Stimulated activated CD8-positive, alpha-beta memory T cell treated with anti-CD3 and anti-CD28 coated beads, Interleukin-4, amount 100 ng/mL, for 24 hours (primary cell): ENCODE data around the gene SLC22A1.
"Not testable (repeated sequence)": the region's sequence is repeated elsewhere in the genome, so short reads cannot be mapped to it uniquely, and the experiment has no call there.

Experiments
- DNase-seq: peaks from one replicate; pipeline ENCODE4 v3.0.0-alpha.2; 2020; ENCODE audit warnings: low read depth

Gene SLC22A1

DNA sequence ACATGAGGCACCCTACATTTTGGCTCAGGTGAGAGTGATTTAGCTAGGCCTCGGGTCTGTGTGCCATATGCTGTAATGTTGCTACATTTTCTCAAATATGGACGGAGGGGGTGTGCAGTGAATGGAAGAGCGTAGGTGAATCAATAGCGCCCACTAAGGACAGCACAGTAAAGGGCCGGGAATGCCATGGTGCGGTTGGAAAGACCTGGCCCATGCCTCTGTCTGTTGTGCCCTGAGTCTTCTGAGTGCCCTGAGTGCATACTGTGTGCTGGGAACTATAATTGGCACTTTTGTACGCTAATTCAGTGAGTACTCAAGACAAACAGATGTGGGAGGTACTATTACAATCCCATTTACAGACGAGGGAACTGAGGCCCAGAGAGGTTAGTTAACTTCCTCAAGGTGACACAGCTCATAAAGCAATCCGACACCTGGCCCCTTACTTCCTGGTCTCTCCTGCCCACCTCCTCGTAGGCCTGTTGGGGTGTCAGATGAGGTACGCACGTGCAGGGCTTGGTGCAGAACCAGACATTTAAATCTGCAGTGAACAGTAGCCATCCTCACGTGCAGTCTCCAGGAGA is 17.3 kb downstream of the SLC22A1 start:
- no peak for DNase-seq

- no peak for DNase-seq
Measured at GRCh38 chr6:160139420-160139851, 17.8 kb downstream of the SLC22A1 start.

DNA sequence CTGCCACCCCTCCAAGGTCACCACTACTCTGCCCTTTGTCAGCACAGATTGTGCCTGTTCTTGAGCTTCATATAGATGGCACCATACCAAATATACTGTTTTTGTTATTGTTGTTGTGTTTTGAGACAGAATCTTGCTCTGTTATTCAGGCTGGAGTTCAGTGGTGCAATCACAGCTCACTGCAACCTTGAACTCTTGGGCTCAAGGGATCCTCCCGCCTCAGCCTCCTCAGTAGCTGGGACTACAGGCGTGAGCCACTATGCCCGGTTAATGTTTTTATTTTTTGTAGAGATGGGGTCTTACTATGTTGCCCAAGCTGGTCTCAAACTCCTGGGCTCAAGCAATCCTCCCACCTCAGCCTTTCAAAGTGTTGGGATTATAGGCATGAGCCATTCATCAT is 18.9 kb downstream of the SLC22A1 start:
- DNase-seq, result not testable (repeated sequence)

GRCh38 chr6:160141001-160141726 is 19.5 kb downstream of the SLC22A1 start:
- no peak for DNase-seq

- no peak for DNase-seq
Measured at GRCh38 chr6:160142115-160142715, 20.6 kb downstream of the SLC22A1 start.

DNA sequence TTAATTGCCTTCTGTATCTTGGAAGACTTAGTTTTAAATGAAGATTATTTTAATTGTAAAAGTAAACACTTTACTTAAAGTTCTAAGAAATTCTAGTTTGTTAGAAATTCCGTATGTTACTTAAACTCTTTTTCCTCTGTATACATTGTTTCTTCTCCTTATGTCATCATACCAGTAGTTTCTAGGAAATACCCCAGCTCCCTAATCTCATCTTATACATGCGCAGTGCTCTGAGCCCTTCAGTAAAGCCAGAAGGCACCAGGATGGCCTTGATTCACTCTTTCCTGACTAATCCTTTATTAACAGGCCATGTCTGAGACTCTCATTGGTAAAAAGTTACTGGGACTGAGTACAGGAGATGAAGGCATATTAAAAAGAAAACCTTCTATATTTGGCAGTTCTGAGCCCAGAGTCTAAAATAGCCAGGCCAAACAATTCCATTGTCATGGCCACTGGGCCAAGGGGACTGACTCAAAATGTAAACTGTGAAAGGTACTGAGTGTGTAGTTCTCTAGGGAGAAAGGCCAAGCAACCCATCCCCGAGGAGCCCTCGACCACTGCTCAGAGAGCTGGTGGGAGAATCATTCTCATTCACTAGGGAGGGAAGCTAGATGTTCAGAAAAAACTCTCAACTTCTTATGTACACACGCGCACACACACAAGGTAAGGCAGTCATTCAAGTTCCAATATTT is 25.0 kb downstream of the SLC22A1 start:
- no peak for DNase-seq

GRCh38 chr6:160147146-160147536 is 25.5 kb downstream of the SLC22A1 start:
- no peak for DNase-seq

DNA sequence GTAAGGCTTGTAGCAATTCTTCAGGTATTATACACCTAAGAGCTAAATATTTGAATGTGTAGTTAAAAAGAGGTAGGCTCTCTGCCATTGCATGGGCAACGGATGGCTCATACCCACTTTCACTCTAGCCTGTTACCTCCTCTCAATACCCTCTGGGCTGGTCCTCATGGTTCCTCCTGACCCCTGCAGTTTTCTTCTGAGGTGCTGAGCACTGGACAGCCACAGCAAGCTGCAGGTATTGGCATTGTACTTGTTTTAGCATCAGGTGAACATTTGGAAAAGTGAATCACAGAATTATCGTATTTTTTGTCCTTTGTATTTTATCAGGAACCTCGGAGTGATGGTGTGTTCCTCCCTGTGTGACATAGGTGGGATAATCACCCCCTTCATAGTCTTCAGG is 32.9 kb downstream of the SLC22A1 start:
- no peak for DNase-seq

- DNase-seq, result no peak
Measured at GRCh38 chr6:160156842-160157241, 35.2 kb downstream of the SLC22A1 start.

GRCh38 chr6:160160450-160160849 is 38.8 kb downstream of the SLC22A1 start:
- no peak for DNase-seq

- DNase-seq, result no peak
Measured at GRCh38 chr6:160160929-160161646, 39.5 kb downstream of the SLC22A1 start.

- no peak for DNase-seq
Measured at GRCh38 chr6:160161647-160161986, 40.0 kb downstream of the SLC22A1 start.

DNA sequence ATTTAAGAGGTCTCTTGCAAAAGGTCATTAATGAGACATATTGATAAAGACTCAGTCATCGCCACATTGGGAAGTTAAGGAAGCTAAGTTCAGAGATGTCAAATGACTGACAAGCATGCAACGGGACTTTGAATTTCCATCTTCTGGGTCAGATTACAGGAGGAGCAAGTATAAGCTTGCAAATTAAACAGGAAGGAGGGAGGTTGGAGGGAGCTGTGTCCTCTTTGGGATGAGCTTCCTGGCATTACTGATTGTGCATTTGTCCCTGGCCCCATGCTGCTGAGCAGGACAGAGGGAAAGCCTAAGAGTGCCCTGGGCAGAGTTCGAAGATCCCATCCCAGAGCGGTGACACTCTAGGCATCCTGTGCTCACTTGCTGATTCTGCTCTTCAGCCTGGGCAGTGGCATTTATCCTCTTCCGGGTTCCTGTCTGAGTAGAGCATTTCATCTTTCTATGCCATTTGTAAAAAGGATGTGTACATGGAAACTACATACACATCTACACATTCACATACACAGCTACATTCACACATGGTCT is 40.5 kb downstream of the SLC22A1 start:
- DNase-seq, result no peak

- no peak for DNase-seq
Measured at GRCh38 chr6:160163425-160163824, 41.8 kb downstream of the SLC22A1 start.

DNA sequence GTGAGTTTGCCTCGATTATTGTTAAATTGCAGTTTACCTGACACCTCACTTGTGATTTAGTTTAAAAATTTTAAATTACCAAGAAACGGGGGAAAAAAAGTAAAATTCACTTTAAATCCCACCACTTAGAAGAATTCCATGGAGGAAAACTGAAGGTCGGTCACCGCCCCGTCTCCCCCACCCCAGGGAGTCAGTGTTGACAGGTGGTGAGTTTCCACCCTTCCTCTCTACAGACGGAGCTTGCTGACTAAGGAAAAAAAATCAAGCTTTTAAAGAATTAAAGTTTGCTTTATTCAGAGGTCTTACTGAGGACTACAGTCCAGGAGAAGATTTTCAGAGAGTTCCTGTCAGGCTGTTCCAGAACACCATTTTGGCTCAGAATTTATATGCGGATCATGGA is 42.3 kb downstream of the SLC22A1 start:
- DNase-seq, result no peak

DNA sequence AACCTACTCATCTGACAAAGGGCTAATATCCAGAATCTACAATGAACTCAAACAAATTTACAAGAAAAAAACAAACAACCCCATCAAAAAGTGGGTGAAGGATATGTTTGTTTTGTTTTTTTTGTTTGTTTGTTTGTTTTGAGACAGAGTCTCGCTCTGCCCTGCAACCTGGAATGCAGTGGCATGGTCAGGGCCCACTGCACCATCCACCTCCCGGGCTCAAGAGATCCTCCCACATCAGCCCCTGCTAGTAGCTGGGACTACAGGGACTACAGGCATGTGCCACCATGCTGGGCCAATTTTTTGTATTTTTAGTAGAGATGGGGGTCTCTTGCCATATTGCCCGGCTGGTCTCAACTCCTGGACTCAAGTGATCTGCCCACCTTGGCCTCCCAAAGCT is 44.3 kb downstream of the SLC22A1 start:
- not testable (repeated sequence) for DNase-seq

- no peak for DNase-seq
Measured at GRCh38 chr6:160167604-160168399, 46.2 kb downstream of the SLC22A1 start.

DNA sequence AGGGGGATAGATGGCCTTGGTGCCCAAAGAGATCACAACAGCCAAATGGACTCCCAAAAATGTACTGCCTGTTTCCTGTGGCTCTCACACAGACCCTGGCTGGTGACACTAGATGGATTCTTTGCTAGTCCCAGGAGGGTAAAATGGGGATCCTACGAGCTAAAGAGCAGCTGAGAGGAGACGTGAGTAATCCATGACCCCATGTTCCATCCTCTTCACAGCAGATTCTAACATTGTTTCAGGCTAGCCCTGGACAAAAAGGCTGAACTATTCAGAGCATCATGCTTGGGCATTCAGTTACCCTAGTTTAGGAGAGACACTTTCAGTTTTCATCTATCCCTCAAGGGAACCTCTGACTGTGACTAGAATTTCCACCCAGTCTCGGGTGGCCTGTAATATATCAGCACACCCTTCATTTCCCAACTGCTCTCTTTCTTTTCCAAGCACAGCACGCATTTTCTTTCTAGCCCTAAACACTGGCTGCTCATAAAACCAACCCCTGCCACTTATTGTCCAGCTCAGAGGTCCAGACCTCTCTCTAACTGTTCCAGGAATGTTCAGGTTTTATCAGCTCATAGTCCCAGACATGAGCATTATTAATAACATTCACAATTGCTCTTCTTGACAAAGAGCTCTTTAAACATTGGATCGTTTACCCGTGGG is 48.5 kb downstream of the SLC22A1 start:
- DNase-seq, result no peak

- no peak for DNase-seq
Measured at GRCh38 chr6:160172704-160173103, 51.1 kb downstream of the SLC22A1 start.

GRCh38 chr6:160173806-160174527 is 52.4 kb downstream of the SLC22A1 start:
- no peak for DNase-seq
